HepG2 (cell line): Measurements from ENCODE around the gene RASGRP2. TPM values are rescaled to one million over a fixed set of nuclear protein-coding genes. Genes with fewer than 3 reads are reported as not detected.

Experiments used
- ARHGAP35 ChIP-seq: sonication (generic); formaldehyde crosslinking; IDR thresholded peaks from 2 replicates; pipeline ENCODE4 v1.9.0; 2022; ENCODE audit warnings: mild to moderate bottlenecking, inconsistent platforms, moderate library complexity, missing genetic modification reagents, borderline replicate concordance
- HMG20B ChIP-seq: conservative IDR thresholded peaks from 2 replicates; pipeline ENCODE4 v1.6.1; 2016; ENCODE audit warnings: missing genetic modification reagents, missing compliant biosample characterization
- HMGXB4 ChIP-seq, 2 experiments: sonication (generic) in 1 of 2; formaldehyde crosslinking in 1 of 2; IDR thresholded peaks; 2 replicates each; pipeline versions ENCODE4 v1.4.0 to v1.6.1; 2018 to 2020; ENCODE audit warnings: missing genetic modification reagents in 2 of 2, borderline replicate concordance in 1 of 2, low read depth in 1 of 2, mild to moderate bottlenecking in 1 of 2, missing biosample characterization in 1 of 2
- KLF6 ChIP-seq: IDR thresholded peaks from 2 replicates; pipeline ENCODE4 v1.8.0; 2016; ENCODE audit warnings: missing biosample characterization, missing genetic modification reagents
- PHF21A ChIP-seq: sonication (generic); formaldehyde crosslinking; IDR thresholded peaks from 2 replicates; pipeline ENCODE4 v1.5.0; 2020; ENCODE audit warnings: mild to moderate bottlenecking, missing genetic modification reagents
- POGK ChIP-seq: sonication (generic); formaldehyde crosslinking; conservative IDR thresholded peaks from 2 replicates; pipeline ENCODE4 v1.8.0; 2022; ENCODE audit warnings: mild to moderate bottlenecking, moderate library complexity, missing genetic modification reagents
- POLR2AphosphoS5 ChIP-seq: IDR thresholded peaks from 2 replicates; pipeline ENCODE4 v1.6.1; 2012; ENCODE audit warnings: low read depth, low read length
- SMARCC2 ChIP-seq: fragments of 450-650 bp; IDR thresholded peaks from 2 replicates; pipeline ENCODE4 v1.6.1; 2017; ENCODE audit warnings: antibody characterized with exemption, mild to moderate bottlenecking
- STAT5B ChIP-seq: sonication (generic); formaldehyde crosslinking; IDR thresholded peaks from 2 replicates; pipeline ENCODE4 v1.4.0; 2020; ENCODE audit warnings: missing genetic modification reagents
- YEATS2 ChIP-seq: sonication (generic); formaldehyde crosslinking; IDR thresholded peaks from 2 replicates; pipeline ENCODE4 v1.4.0; 2020; ENCODE audit warnings: missing genetic modification reagents, borderline replicate concordance
- ZFX ChIP-seq: sonication (generic); formaldehyde crosslinking; IDR thresholded peaks from 2 replicates; pipeline ENCODE4 v1.4.0; 2020; ENCODE audit warnings: mild to moderate bottlenecking, low read depth, missing genetic modification reagents, moderate library complexity
- ZKSCAN8 ChIP-seq: IDR thresholded peaks from 2 replicates; pipeline ENCODE4 v1.6.1; 2016; ENCODE audit warnings: borderline replicate concordance, missing genetic modification reagents, missing compliant biosample characterization
- ZNF235 ChIP-seq: sonication (generic); formaldehyde crosslinking; IDR thresholded peaks from 2 replicates; pipeline ENCODE4 v1.8.1; 2023; ENCODE audit warnings: mild to moderate bottlenecking, missing genetic modification reagents, borderline replicate concordance
- ZNF580 ChIP-seq: IDR thresholded peaks from 2 replicates; pipeline ENCODE4 v1.6.1; 2016; ENCODE audit warnings: low read depth, borderline replicate concordance
- polyA plus RNA-seq, 8 experiments: library from polyadenylated mRNA; depleted of rRNA in 3 of 8; stranded (reverse) in 7 of 8; unstranded in 1 of 8; fragments of >200 nt; fragmentation: Illumina TruSeq in 4 of 8; extraction: Trizol in 4 of 8; gene quantifications; 2 replicates each; pipeline versions ENCODE4 v1.2.1 to v1.2.3, GENCODE V29; 2011 to 2016; ENCODE audit warnings: low read depth in 4 of 8, missing spikeins in 1 of 8, mixed read lengths in 1 of 8; ENCODE audit not compliant: insufficient read depth in 1 of 8
- total RNA-seq, 5 experiments: library from RNA; depleted of rRNA; stranded (reverse); fragments of >200 nt; fragmentation: Illumina TruSeq; extraction: Trizol; gene quantifications; 2 replicates each; pipeline ENCODE4 v1.2.3, GENCODE V29; 2016; ENCODE audit warnings: low read depth in 1 of 5
- TF ChIP-seq, protein P1 (sequence below): sonication (generic); formaldehyde crosslinking; IDR thresholded peaks from 2 replicates; pipeline ENCODE4 v1.8.0; 2022; ENCODE audit warnings: mild to moderate bottlenecking, missing genetic modification reagents
- TF ChIP-seq, protein P2 (sequence below): sonication (generic); formaldehyde crosslinking; IDR thresholded peaks from 2 replicates; pipeline ENCODE4 v1.5.0; 2020; ENCODE audit warnings: missing genetic modification reagents
- TF ChIP-seq, protein P3 (sequence below): sonication (generic); formaldehyde crosslinking; IDR thresholded peaks from 2 replicates; pipeline ENCODE4 v1.5.0; 2020; ENCODE audit warnings: missing genetic modification reagents, mild to moderate bottlenecking, borderline replicate concordance

The RASGRP2 gene
- total and polyA plus RNA-seq, 2 of the 13 experiments (the other 11 are each of a cell fraction or from before 2014, with no cell fraction given) = 0.61 TPM; not detected in 1

GRCh38 chr11:64778473-64779298, 34.7 kb upstream of the RASGRP2 start, which contains the start of gene SF1 (continued):
- TF ChIP-seq, protein P1, sequence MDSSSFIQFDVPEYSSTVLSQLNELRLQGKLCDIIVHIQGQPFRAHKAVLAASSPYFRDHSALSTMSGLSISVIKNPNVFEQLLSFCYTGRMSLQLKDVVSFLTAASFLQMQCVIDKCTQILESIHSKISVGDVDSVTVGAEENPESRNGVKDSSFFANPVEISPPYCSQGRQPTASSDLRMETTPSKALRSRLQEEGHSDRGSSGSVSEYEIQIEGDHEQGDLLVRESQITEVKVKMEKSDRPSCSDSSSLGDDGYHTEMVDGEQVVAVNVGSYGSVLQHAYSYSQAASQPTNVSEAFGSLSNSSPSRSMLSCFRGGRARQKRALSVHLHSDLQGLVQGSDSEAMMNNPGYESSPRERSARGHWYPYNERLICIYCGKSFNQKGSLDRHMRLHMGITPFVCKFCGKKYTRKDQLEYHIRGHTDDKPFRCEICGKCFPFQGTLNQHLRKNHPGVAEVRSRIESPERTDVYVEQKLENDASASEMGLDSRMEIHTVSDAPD (CRISPR knock-in tag) = no peak
- TF ChIP-seq STAT5B (0 out of 2 replicates have a peak, but pooled peaks have one; percentile 37), ARHGAP35 (CRISPR knock-in tag) (no peak), HMG20B (no peak), ZFX (peak; percentile 86), HMGXB4 (CRISPR knock-in tag; IDR thresholded peaks at IDR 0.05; ENCODE audit: borderline replicate concordance in 1 of 2, low read depth in 1 of 2) (peak; percentile 38 to 64; a peak in 2 of 4 replicates), ZKSCAN8 (CRISPR knock-in tag) (no peak), PHF21A (peak; percentile 95), ZNF580 (CRISPR knock-in tag) (peak; percentile 71; the same call in 1 of the 2 replicates), ZNF235 (CRISPR knock-in tag) (no peak), KLF6 (no peak), POLR2AphosphoS5 (peak; percentile 94), POGK (CRISPR knock-in tag) (peak; percentile 31), SMARCC2 (no peak), YEATS2 (CRISPR knock-in tag) (peak; percentile 77; the same call in 1 of the 2 replicates)
- TF ChIP-seq, protein P2, sequence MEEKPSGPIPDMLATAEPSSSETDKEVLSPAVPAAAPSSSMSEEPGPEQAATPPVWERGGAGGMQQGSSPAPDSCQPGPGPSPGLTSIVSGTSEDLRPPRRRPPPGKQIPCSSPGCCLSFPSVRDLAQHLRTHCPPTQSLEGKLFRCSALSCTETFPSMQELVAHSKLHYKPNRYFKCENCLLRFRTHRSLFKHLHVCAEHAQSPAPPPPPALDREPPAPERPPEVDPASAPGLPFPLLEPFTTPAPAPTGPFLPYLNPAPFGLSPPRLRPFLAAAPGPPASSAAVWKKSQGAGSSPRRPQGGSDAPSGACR (CRISPR knock-in tag) = no peak
- TF ChIP-seq, protein P3, sequence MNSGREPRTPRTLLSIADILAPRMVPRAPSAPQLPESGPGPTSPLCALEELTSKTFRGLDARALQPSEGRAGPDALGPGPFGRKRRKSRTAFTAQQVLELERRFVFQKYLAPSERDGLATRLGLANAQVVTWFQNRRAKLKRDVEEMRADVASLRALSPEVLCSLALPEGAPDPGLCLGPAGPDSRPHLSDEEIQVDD = no peak
